CD4-positive, alpha-beta T cell (primary cell): ENCODE data around the gene SKIC8. TPM values are rescaled to one million over a fixed set of nuclear protein-coding genes. Genes with fewer than 3 reads are reported as not detected.

Source experiments
- ATAC-seq: fragments of 200-7000 bp; cut with Tn5 transposase; one replicate; pipeline ENCODE4 v1.10.0; 2022; ENCODE audit warnings: mild to moderate bottlenecking; ENCODE audit not compliant: poor library complexity
- CTCF ChIA-PET: fragments of 350-600 bp; sonication (Branson Sonifier 250); formaldehyde crosslinking; loops from one replicate; lab custom pipeline; 2021; ENCODE audit warnings: antibody characterized with exemption, inconsistent platforms; lab: Charles Lee
- POLR2A ChIA-PET: fragments of 350-600 bp; sonication (Branson Sonifier 250); formaldehyde crosslinking; loops from one replicate; lab custom pipeline; 2021; ENCODE audit warnings: antibody characterized with exemption, inconsistent platforms; lab: Charles Lee
- DNase-seq, 14 experiments: peaks; one replicate each; pipeline ENCODE4 v3.0.0-alpha.2; 2013 to 2020; ENCODE audit warnings: mixed read lengths in 2 of 14
- H3K27ac ChIP-seq, 2 donors: one replicate each; pipeline versions ENCODE4 v1.5.1 to v1.7.0; 2013; ENCODE audit warnings: low read length in 2 of 2, low read depth in 1 of 2, mild to moderate bottlenecking in 1 of 2
- H3K27me3 ChIP-seq, 2 experiments: 1 replicate in 1 of 2; 2 replicates in 1 of 2; pipeline versions ENCODE4 v1.6.1 to v1.7.0; 2013; ENCODE audit warnings: low read length in 2 of 2, control low read depth in 1 of 2, mild to moderate bottlenecking in 1 of 2, moderate library complexity in 1 of 2; ENCODE audit not compliant: insufficient read depth in 2 of 2, control insufficient read depth in 1 of 2
- H3K36me3 ChIP-seq: one replicate; pipeline ENCODE4 v1.6.1; 2013; ENCODE audit warnings: low read length, control low read depth; ENCODE audit not compliant: insufficient read depth
- H3K4me1 ChIP-seq: one replicate; pipeline ENCODE4 v1.6.1; 2013; ENCODE audit warnings: low read length, control low read depth; ENCODE audit not compliant: insufficient read depth
- H3K4me3 ChIP-seq: one replicate; pipeline ENCODE4 v1.5.1; 2013; ENCODE audit warnings: mild to moderate bottlenecking, low read length, moderate library complexity
- H3K9me3 ChIP-seq, 2 experiments: 1 replicate in 1 of 2; 2 replicates in 1 of 2; pipeline versions ENCODE4 v1.6.1 to v1.7.0; 2013; ENCODE audit warnings: low read length in 2 of 2, mild to moderate bottlenecking in 2 of 2, control low read depth in 1 of 2, moderate library complexity in 1 of 2; ENCODE audit not compliant: control insufficient read depth in 1 of 2, insufficient read depth in 1 of 2
- H3K27ac Mint-ChIP-seq: one replicate; pipeline ENCODE4 v1.8.0; 2020; ENCODE audit warnings: mixed read lengths
- H3K27me3 Mint-ChIP-seq: one replicate; pipeline ENCODE4 v1.8.0; 2021; ENCODE audit warnings: mixed read lengths
- H3K36me3 Mint-ChIP-seq: one replicate; pipeline ENCODE4 v1.8.0; 2021; ENCODE audit warnings: low read depth, mixed read lengths
- H3K4me1 Mint-ChIP-seq: one replicate; pipeline ENCODE4 v1.8.0; 2021; ENCODE audit warnings: low read depth, mixed read lengths
- H3K4me3 Mint-ChIP-seq: one replicate; pipeline ENCODE4 v1.8.0; 2020; ENCODE audit warnings: mild to moderate bottlenecking, mixed read lengths
- H3K9me3 Mint-ChIP-seq: one replicate; pipeline ENCODE4 v1.8.0; 2020; ENCODE audit warnings: mixed read lengths
- CTCF ChIP-seq: fragments of 200-600 bp; IDR thresholded peaks from one replicate; pipeline ENCODE4 v1.8.0; 2022; ENCODE audit warnings: antibody characterized with exemption, mild to moderate bottlenecking
- intact Hi-C, 2 experiments: fragments of 100-400 bp; cut with DNase I in 1 of 2; cut with micrococcal nuclease in 1 of 2; formaldehyde crosslinking; loops; one replicate each; pipeline versions ENCODE4 v1.15.1 to v1.9.0; 2023 to 2025; cut with DNase I, micrococcal nuclease
- total RNA-seq, 174 experiments: library from RNA in 2 of 174; stranded (reverse) in 2 of 174; gene quantifications; one replicate each; pipeline ENCODE4 v1.2.3 and lab custom pipeline; 2021 to 2026

SKIC8 gene
- total RNA-seq, 2 experiments from 2014 or later, result 13.3 to 16.7 TPM

DNA sequence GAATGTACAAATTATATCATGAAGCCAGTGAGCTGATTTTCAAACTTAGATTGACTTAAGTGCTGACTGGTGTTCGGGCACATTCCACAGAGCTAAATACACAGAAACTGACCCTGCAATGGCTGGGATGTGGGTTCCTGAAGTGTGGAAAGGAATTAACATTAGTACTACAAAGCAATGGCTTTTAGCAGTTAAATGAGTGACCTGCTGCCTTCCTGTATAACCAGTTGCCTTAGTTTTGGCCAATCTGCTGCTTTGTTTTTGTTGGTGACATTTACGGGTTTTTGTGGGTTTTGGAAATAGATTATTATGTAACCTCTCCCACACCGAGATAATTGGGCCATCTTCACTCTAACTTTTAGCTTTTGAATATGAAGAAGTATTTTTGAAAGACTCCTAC lies 2.4 kb upstream of the SKIC8 start:
- TF ChIP-seq CTCF, result no peak
- intact Hi-C loops, result loop anchor here in 1 of 2 experiments (2.0 to 10.0 kb wide), 3 partner anchors 243 to 571 kb away; partner anchors contain the start of genes MORF4L1 and PSMA4
- ChIA-PET CTCF (interaction anchor here (0.5 to 2.0 kb wide), 2 partner anchors 61 to 121 kb away, joined by 3 to 6 read pairs; no protein-coding TSS in a partner anchor), POLR2A (no interaction called here)
- DNase-seq (no peak), ATAC-seq (no peak)
- peak overlapping the region; percentile 80 for H3K4me3 Mint-ChIP-seq
- no peak overlapping the region for H3K27ac Mint-ChIP-seq
- peaks cover 27% of the 10 kb centered on the region for H3K4me1 Mint-ChIP-seq
- Histone ChIP-seq H3K36me3 (no peaks in the 10 kb centered on the region), H3K27ac (no peak overlapping the region), H3K4me1 (peaks cover 18% of the 10 kb centered on the region), H3K27me3 (peaks cover 0 to 3% of the 10 kb centered on the region in 2 experiments), H3K4me3 (no peak overlapping the region), H3K9me3 (no peaks in the 10 kb centered on the region)
- peaks cover 10% of the 10 kb centered on the region for H3K36me3 Mint-ChIP-seq
- no peaks in the 10 kb centered on the region for H3K9me3 Mint-ChIP-seq
- H3K27me3 Mint-ChIP-seq, result peaks cover 2% of the 10 kb centered on the region

DNA sequence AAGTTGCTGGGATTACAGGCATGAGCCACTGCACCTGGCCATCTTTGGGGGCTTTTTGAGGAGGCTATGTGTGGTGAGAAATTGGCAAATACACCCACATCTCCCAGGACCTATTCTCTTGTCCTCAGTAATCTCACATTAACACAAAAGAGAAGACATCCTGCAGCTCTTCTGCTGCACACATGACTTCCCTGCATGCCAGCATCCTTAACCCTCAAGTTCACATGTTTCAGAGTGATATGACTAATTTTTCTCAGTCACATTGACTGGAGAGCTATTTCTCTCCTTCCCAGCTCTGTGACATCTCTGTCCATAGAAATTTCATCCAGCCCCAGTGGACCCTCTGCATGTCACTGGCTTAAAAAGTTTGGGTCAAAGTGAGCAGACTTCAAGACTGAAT lies 1.9 kb upstream of the SKIC8 start:
- ATAC-seq (no peak), DNase-seq (no peak)
- H3K9me3 ChIP-seq, result no peaks in the 10 kb centered on the region
- Mint-ChIP-seq H3K4me1 (peaks cover 30% of the 10 kb centered on the region), H3K27ac (peak overlapping the region; percentile 10), H3K36me3 (peaks cover 10% of the 10 kb centered on the region), H3K4me3 (peak overlapping the region; percentile 80), H3K9me3 (no peaks in the 10 kb centered on the region), H3K27me3 (no peaks in the 10 kb centered on the region)
- H3K36me3 ChIP-seq, result no peaks in the 10 kb centered on the region
- no peak overlapping the region for H3K4me3 ChIP-seq
- no peak overlapping the region for H3K27ac ChIP-seq
- TF ChIP-seq CTCF, result no peak
- POLR2A ChIA-PET, result no interaction called here
- H3K27me3 ChIP-seq, result peaks cover 0 to under 1% of the 10 kb centered on the region in 2 experiments
- CTCF ChIA-PET, result interaction anchor here (2.0 kb wide), 1 partner anchor 122 kb away, joined by 6 read pairs; no protein-coding TSS in a partner anchor
- H3K4me1 ChIP-seq, result peaks cover 18% of the 10 kb centered on the region
- intact Hi-C loops, result loop anchor here in 1 of 2 experiments (2.0 to 10.0 kb wide), 3 partner anchors 243 to 571 kb away; partner anchors contain the start of genes MORF4L1 and PSMA4

DNA sequence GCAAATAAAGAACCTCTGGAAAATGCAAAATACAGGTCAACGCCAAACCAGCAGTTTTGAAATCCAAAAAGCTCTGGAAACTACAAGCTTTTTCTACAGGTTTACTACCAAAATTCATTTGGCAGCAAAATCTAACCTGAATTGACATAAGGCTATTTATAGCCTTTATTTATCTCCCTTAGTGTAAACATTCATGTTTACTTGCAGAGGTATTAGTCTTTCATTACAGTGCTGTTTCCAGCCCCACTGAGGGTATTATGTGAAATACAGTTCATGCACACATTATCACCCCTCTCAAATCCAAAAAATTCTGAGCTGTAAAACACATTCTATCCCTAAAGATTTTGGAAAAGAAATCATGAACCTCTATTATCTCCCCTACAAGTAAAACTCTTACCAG lies 7.2 kb downstream of the SKIC8 start:
- H3K27ac Mint-ChIP-seq, result no peak overlapping the region
- peaks cover 6% of the 10 kb centered on the region for H3K4me1 Mint-ChIP-seq
- DNase-seq (no peak), ATAC-seq (no peak)
- POLR2A ChIA-PET, result no interaction called here
- Histone ChIP-seq H3K4me1 (no peaks in the 10 kb centered on the region), H3K4me3 (no peak overlapping the region), H3K36me3 (peaks cover 60% of the 10 kb centered on the region), H3K9me3 (no peaks in the 10 kb centered on the region), H3K27ac (no peak overlapping the region), H3K27me3 (no peaks in the 10 kb centered on the region)
- no peaks in the 10 kb centered on the region for H3K27me3 Mint-ChIP-seq
- H3K9me3 Mint-ChIP-seq, result no peaks in the 10 kb centered on the region
- no peak for TF ChIP-seq CTCF
- CTCF ChIA-PET, result no interaction called here
- H3K36me3 Mint-ChIP-seq, result peaks cover 80% of the 10 kb centered on the region
- intact Hi-C loops, result no loop called here
- H3K4me3 Mint-ChIP-seq, result no peak overlapping the region
